Activated CD8-positive, alpha-beta memory T cell treated with anti-CD3 and anti-CD28 coated beads for 4 hours (primary cell): ENCODE data around the gene DGKB.

Source experiments
- DNase-seq, 2 donors: peaks; one replicate each; pipeline ENCODE4 v3.0.0-alpha.2; 2020; ENCODE audit warnings: low read depth in 2 of 2

Gene DGKB

GRCh38 chr7:14902589-14903067 is at the start of gene DGKB:
Gene DGKB (minus strand): TSS chr7:14902751.
- no peak for DNase-seq

GRCh38 chr7:14950013-14950412 is 47.5 kb upstream of the DGKB start:
- no peak for DNase-seq

GRCh38 chr7:14938181-14938580 is 35.6 kb upstream of the DGKB start:
- no peak for DNase-seq

GRCh38 chr7:14937581-14937980 is 35.0 kb upstream of the DGKB start:
- no peak for DNase-seq

GRCh38 chr7:14936554-14936953 is 34.0 kb upstream of the DGKB start:
- no peak for DNase-seq

- no peak for DNase-seq
Observed at GRCh38 chr7:14934839-14935238, 32.3 kb upstream of the DGKB start.

GRCh38 chr7:14931511-14932215 is 29.1 kb upstream of the DGKB start:
- no peak for DNase-seq

GRCh38 chr7:14924398-14924797 is 21.8 kb upstream of the DGKB start:
- DNase-seq = no peak

- DNase-seq = no peak
Observed at GRCh38 chr7:14911077-14911476, 8.5 kb upstream of the DGKB start.

GRCh38 chr7:14908697-14909096 is 6.1 kb upstream of the DGKB start:
- DNase-seq = no peak

- DNase-seq = no peak
Observed at GRCh38 chr7:14905764-14906163, 3.2 kb upstream of the DGKB start.

GRCh38 chr7:14900051-14900450 is 2.5 kb downstream of the DGKB start:
- DNase-seq = no peak

- DNase-seq = no peak
Observed at GRCh38 chr7:14899030-14899429, 3.5 kb downstream of the DGKB start.

- DNase-seq = no peak
Observed at GRCh38 chr7:14896461-14896860, 6.1 kb downstream of the DGKB start.

- DNase-seq = no peak
Observed at GRCh38 chr7:14894826-14895225, 7.7 kb downstream of the DGKB start.

GRCh38 chr7:14892961-14893360 is 9.6 kb downstream of the DGKB start:
- no peak for DNase-seq

- no peak for DNase-seq
Observed at GRCh38 chr7:14891289-14891688, 11.3 kb downstream of the DGKB start.

GRCh38 chr7:14888962-14889361 is 13.6 kb downstream of the DGKB start:
- DNase-seq = no peak

- DNase-seq = no peak
Observed at GRCh38 chr7:14886533-14886932, 16.0 kb downstream of the DGKB start.

- DNase-seq = no peak
Observed at GRCh38 chr7:14875941-14876587, 26.5 kb downstream of the DGKB start.

GRCh38 chr7:14871880-14872279 is 30.7 kb downstream of the DGKB start:
- no peak for DNase-seq

- DNase-seq = no peak
Observed at GRCh38 chr7:14870394-14870793, 32.2 kb downstream of the DGKB start.

- no peak for DNase-seq
Observed at GRCh38 chr7:14868937-14869336, 33.6 kb downstream of the DGKB start.

GRCh38 chr7:14861456-14861855 is 41.1 kb downstream of the DGKB start:
- DNase-seq = no peak
